GOT3 (cell line): Measurements from ENCODE around the gene CABLES2.

ENCODE experiments used
- DNase-seq: peaks from one replicate; lab custom pipeline; 2025; ENCODE audit warnings: mixed read lengths; lab: John Stamatoyannopoulos, UW

CABLES2 gene

DNA sequence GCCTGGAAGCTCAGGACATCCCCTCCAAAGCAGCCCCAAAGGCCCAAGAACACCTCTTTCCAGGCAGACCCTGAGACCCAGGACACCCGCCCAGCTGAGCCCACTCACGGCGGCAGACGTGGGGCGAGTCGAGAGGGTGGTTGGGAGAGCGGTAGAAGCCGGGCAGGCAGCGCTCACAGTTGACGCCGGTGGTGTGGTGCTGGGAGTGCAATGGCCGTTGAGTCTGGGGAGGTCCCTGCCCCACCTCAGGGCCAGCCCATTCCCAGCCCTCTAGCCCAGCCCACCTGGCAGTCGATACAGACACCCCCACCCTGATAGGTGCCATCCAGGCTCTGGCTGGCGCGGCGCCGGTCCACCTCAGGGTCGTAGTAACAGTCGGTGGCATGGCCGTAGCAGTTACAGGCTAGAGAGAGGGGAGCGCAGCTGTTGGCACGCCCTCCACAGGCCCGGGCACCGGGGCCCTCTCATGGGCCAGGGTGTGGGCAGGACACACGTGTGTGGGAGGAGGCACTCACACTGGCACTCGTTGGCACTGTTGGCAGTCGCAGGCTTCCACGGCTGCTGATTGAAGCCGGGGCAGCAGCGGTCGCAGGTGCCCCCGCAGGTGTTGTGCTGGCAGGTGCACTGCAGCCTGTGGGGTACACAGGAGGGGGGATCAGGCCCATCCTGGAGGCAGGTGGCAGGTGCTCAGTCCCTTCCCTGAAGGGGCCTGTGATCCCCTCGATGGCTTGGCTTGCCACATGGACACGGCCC lies 60.5 kb downstream of the CABLES2 start:
- no peak for DNase-seq

DNA sequence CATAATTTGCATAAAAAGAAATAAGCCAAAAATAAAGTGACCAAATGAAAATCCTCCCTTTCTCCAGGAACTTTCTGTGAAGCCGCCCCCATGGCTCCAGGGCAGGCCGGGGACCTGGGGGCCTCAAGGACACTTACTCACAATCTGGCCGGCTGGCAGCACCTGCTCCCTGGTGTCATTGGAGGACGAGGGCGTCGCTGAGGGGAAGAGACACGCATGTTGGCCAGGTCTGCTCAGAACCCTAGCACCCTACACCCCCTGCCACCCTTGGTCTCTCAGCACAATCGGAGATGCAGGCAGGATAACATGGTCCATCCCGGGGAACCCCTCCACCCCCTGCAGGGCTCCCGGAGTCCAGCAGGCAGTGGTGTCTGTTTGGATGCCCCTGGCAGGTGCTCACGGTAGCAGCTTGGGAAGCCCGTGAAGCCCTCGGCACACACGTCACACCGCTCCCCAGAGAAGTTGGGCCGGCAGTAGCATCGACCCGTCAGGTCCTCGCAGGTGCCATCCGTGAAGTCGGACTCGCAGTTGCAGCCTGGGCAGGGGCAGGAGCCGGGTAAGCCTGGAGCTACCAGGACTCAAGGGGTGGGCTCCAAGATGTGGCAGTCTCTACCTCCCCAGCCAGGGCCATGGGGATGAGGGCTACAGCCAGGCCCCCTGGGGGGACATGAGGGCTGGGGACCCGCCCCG lies 61.3 kb downstream of the CABLES2 start:
- DNase-seq, result no peak

DNA sequence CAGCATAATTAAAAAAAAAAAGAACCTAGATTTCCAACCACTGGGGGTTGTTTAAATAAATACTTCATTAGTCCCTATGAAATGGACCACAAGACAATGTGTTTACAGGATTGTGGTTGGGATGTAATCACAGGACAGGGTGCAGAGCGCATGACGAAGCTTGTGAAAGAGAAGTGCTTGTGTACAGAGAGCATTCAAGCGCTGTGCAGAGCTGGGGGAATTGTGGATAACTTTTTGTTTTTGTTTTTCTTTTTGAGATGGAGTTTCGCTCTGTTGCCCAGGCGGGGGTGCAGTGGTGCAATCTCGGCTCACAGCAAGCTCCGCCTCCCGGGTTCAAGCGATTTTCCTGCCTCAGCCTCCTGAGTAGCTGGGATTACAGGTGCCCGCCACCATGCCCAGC lies 62.3 kb downstream of the CABLES2 start:
- DNase-seq, result no peak

DNA sequence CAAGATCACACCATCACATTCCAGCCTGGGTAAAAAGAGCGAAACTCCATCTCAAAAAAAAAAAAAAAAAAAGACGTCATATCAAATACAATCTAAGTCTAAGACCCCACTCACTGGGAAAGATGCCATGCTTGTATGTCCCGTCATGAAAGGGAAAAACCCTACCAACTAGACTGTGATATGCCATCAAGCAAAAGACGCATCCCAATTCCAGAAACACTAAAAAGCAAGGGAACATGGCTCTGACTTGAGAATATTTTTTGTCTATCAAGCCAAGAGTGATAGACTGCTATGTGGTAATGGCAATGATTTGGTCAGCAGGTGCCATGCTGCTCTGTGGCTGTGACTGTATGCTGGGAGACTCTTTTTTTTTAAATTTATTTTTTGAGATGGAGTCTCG lies 63.0 kb downstream of the CABLES2 start:
- DNase-seq, result no peak

DNA sequence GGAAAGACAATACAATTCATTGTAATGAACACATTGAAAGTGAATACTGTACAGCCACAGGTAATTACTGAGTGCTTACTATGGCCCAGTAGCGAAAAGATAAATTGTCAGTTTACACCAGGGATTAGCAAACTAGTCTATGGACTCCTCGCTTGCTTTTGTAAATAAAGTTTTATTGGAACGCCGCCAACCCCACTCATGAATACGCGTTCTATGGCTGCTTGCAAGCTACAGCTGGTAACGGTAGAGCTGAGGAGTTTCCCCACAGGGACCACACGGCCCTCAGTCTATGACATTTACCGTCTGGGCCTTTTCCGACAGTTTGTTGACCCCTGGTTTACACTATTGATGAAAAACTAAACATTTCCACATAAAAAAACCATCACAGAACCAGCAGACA lies 64.2 kb downstream of the CABLES2 start:
- DNase-seq, result no peak

DNA sequence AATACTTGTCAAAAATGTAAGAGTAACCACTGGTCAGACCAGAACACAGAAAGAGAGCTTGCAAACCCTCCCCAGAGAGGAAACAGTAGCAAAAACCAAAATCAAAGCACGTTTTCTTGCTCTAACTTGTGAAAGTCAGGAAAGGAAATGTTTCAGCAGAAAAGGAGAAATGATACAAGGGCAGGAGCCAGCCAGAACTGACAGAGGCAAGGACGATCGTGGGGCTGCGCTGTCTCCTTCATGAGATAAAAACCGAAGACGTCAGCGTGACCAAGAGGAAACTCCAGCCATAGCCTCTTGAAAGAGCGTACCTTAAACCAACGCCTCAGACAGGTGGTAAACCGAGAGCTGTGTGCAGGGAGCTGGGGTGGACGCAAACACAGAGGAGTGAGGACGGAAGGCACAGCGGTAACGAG lies 67.4 kb downstream of the CABLES2 start:
- DNase-seq, result no peak
